GM18508 (cell line): ENCODE results near the gene MYMK.
"Not testable (repeated sequence)": the region's sequence is repeated elsewhere in the genome, so short reads cannot be mapped to it uniquely, and the experiment has no call there.

Source experiments
- ATAC-seq: cut with Tn5 transposase; IDR thresholded peaks from one replicate; pipeline ENCODE4 v1.9.1; 2021; ENCODE audit warnings: moderate number of reproducible peaks; ENCODE audit not compliant: insufficient read depth, unreplicated experiment

MYMK gene

DNA sequence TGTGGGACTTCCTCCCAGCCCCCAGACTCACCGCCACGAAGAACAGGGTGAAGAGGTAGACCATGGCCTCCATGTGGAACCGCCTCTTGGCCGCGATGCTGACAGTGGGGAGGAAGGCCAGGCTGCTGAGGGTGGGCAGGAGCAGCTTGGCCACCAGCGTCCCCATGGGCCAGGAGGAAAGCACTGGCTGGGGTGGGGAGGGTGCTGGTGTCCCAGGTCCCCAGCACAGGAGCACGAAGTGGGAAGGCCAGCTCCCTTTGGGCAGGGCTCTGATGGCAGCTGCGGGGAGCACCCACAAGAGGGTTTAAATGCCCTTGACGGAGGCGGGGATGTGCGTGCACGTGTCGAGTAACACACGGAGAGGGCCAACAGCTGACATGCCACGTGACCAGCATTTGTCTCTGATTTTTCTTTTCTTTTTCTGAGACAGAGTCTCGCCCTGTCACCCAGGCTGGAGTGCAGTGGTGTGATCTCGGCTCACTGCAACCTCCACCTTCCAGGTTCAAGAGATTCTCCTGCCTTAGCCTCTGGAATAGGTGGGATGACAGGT is at the start of gene MYMK:
Gene MYMK (minus strand): TSS at position 281 of the 550 bp plus-strand sequence. CDS start 115 bp downstream, at position 166.
- ATAC-seq, result no peak

DNA sequence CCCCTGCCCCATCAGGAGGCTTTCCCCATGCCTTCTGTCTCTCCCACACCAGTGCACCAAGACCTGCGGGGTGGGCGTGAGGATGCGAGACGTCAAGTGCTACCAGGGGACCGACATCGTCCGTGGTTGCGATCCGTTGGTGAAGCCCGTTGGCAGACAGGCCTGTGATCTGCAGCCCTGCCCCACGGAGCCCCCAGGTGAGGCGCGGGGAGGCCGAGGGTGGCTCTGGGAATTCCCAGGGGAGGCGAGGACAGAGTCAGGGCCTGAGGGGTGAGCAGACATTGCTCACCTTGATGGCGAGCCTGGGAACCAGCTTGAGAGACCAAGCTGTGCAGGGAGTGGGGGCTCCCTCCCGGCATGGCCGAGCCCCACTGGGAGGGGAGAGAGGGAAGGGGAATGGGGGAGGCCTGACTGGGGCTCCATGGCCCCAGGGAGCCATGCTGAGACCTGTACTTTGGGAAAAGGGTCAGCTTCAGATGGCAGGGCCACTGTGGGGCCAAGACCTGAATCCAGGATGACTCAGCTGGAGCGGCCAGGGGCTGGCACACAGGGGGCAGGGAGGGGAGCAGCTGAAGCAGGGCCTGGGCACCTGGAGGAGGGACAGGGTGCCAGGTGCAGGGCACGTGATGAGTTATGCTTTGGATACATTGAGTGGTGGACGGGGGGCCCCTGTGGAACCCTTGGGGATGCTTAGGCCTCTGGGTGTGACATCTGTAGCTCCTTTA is 49.2 kb upstream of the MYMK start:
- ATAC-seq, result no peak

DNA sequence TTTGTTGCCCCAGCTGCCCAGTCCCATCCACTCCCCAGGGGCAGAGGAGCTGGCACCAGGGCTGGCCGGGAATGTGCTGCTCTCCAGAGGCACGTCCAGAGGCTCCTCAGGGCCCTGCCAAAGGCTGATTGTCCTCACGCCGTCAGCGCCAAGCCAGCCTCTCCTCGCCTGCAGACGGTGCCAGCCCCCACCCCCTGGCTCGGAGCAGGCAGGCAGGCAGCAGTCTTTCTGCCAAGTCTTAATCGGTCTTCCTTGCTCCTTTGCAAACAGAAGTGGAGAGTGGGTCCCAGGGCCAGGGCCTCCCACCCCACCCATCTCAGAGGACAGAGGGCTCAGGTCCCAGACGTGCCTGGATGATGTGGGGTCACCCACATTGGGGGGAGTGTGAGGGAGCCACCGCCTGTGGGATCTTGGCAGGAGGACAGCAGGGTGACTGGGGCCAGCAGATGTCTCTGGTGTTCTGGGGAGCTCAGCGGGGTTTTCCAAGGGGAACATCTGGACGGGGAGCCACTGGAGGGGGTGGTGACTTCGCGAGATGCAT is 48.1 kb upstream of the MYMK start:
- ATAC-seq, result no peak

- ATAC-seq, result no peak
These were observed 47.3 kb upstream of the MYMK start for GRCh38 chr9:133571896-133572595.

DNA sequence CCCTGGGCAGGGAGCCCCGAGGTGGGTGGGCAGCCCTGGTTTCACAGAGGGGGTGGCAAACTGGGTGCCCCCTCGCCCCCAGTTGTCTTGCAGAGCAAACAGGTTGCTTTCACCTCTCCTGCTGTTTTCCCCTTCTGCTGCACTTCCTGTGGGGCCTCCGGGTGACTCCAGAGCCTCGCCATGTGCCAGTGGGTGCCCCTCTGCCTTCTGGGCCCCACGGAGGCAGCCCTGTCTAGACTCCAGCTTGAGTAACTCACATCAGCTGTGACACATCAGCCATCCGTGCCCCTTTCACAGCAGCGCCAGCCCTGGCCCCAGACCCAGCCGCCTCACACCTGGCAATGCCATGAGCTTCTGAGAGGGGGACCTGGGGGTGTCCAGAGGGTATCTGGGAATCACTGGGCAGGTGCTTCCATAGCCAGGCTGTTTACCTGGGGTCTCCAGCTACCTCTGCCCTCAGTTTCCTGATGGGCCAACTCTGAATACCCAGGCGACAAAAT is 46.7 kb upstream of the MYMK start:
- ATAC-seq, result no peak

DNA sequence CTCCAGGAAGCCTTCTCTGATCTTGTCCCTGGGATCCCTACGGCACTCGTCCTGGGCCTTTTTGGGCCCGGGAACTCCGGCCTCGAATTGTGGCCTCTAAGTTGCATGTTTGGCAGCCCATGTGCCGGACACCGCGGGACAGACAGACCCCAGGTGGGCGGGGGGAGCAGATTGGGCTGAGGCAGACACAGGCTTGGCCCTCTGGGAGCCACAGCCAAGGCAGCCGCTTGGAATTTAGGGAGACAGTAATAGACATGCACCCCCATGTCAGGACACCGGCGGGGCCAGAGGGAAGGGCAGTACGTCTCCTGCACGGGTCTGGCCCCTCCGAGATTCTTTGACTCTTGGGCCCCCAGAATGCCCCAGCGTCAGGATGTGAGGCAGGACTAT is 45.9 kb upstream of the MYMK start:
- no peak for ATAC-seq

DNA sequence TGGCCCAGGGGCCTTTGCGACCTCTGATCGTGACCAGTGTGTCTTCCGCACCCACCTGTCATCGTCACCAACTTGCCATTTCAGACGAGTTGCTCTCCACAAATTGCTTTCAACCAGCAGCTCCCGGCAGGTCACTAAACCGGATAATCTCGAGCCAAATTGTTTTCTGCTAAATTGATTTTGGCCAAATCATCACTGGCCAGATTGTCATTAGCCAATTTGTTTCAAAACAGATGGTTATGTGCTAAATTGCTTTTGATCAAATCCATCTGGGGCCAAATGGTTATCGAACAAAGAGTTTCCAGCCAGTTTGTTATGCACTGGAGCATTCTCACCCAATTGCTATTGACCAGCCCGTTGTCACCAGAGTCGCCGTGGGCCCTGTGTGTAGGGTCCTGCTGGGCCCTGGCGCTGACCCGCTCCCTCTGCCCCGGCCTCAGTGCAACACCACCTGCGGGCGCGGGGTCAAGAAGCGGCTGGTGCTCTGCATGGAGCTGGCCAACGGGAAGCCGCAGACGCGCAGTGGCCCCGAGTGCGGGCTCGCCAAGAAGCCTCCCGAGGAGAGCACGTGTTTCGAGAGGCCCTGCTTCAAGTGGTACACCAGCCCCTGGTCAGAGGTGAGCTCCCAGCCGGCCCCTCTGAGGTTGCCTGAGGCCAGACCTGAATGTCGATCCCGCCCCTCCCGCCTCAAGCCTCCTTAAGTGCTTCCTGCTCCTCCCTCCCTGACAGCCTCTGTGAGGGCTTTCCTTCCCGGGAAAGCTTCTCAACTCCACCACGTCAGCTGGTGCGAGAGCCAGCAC is 45.3 kb upstream of the MYMK start:
- ATAC-seq, result no peak

DNA sequence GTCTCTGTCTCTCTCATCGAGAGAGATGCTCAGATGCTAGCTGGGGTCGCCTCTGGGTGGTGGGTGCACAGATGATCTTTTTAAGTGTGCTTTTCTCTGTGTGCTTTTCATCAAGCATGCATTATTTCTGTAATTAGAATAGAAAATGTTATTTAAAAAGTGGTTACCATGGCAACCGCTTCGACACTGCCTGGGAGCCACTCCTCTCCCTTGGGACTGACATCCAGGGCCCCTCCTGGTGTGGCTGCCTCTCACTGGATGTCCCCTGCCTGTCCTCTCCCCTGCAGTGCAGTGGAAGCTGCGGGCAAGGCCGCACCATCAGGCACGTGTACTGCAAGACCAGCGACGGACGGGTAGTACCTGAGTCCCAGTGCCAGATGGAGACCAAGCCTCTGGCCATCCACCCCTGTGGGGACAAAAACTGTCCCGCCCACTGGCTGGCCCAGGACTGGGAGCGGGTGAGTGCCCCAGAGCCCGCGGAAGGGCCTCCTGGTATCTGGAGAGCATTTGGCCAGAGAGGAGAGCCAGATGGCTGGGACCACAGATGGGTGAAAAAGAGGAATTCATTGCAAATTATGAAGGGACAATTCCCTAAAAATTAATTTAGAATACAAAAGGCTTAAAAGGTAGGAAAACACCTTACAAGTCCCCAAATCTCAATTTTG is 44.5 kb upstream of the MYMK start:
- ATAC-seq, result no peak

- ATAC-seq, result no peak
These were observed 43.4 kb upstream of the MYMK start for GRCh38 chr9:133568186-133568585.

DNA sequence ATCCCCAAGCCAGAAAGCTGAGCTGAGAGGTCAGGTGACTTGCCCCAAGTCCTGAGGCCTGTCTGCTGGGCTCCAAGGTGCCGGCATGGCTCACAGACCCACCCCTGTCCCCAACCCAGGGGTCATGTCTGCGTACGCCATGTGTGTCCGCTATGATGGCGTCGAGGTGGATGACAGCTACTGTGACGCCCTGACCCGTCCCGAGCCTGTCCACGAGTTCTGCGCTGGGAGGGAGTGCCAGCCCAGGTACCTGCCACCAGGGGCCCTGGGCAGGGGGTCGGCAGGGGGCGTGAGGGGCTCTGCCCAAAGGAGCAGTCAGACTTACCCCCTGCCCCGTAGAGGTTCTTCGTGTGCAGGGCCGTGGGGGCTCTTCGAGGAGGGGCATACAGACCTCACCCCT is 42.1 kb upstream of the MYMK start:
- no peak for ATAC-seq

DNA sequence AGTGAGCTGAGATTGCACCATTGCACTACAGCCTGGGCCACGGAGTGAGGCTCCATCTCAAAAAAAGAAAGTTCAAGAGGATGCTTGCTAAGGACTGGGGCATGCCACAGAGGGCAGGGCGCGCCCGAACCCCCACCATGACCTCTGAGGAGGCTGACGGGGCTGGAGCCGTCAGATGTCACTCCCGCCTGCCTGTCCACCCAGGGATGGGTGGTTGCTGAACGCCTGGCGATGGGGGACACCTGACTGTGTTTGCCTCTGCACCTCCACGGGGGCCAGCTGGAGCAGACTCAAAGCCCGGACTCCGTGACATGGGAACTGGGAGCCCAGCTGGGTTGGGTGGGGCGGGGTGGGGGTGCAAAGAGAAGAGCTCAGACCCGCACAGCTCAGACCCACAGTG is 41.6 kb upstream of the MYMK start:
- no peak for ATAC-seq

DNA sequence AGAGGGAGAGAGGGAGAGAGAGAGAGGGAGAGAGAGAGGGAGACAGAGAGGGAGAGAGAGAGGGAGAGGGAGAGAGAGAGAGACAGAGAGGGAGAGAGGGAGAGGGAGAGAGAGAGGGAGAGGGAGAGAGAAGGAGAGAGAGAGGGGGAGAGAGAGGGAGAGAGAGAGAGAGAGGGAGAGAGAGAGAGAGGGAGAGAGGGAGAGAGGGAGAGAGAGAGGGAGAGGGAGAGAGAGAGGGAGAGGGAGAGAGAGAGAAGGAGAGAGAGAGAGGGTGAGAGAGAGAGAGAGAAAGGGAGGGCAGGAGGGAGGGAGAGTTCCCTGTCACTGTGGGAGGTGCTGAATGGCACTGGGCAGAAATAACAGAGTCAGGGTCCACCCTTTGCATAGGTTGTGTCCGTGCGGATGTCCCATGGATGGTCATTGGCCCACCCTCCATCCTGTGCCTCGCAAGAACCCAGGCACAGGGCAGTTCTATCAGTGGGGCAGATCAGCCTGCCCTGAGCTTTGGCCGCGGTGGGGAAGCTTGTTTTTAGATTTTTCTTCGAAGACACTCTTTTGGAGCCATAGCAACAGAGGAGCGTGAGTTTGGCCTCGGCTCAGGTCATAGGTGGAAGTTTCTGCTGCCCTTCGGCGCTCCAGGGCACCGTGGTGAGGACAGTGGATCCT is 39.8 kb upstream of the MYMK start:
- ATAC-seq, result no peak

- ATAC-seq, result not testable (repeated sequence)
These were observed 39.1 kb upstream of the MYMK start for GRCh38 chr9:133563814-133564213.

DNA sequence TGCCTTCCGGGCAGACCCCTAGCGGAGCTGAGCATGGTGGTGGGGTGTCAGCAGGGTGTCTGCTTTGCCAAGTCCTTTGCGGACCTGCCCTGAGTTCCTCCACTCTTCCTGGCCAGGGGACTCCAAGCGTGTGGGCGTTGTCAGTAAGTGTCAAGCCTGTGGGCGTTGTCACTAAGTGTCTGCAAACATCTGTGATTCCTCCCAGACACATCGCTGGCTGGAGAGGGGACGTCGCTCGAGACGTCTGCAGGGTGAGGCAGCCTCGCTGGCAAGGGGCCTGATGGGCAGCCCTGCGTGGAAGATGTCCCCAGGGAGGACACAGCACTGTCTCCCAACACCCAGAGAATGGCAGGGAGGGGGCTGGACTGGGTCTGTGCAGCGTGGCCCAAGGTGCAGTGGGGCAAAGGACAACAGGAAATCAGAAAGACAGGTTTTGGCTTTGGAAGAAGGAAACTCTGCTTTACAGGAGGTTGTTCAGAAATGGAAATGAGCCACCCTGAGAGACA is 38.6 kb upstream of the MYMK start:
- ATAC-seq, result no peak

DNA sequence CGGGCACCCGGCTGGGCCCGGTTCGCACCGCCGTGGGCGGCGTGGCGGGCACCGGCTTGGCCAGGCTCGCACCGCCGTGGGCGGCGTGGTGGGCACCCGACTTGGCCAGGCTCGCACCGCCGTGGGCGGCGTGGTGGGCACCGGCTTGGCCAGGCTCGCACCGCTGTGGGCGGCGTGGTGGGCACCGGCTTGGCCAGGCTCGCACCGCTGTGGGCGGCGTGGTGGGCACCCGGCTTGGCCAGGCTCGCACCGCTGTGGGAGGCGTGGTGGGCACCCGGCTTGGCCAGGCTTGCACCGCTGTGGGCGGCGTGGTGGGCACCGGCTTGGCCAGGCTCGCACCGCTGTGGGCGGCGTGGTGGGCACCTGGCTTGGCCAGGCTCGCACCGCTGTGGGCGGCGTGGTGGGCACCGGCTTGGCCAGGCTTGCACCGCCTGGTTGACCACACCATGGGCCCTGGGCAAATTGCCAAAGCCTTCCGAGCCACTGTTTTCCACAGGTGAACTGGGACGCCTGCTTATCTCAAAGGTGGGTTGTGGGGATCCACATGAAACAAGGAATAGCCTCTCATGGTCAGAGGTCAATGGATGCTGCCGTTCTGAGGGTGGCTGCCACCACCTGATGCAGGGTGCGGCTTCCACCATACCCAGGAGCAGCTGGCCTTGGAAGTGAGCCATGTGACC is 38.0 kb upstream of the MYMK start:
- no peak for ATAC-seq

DNA sequence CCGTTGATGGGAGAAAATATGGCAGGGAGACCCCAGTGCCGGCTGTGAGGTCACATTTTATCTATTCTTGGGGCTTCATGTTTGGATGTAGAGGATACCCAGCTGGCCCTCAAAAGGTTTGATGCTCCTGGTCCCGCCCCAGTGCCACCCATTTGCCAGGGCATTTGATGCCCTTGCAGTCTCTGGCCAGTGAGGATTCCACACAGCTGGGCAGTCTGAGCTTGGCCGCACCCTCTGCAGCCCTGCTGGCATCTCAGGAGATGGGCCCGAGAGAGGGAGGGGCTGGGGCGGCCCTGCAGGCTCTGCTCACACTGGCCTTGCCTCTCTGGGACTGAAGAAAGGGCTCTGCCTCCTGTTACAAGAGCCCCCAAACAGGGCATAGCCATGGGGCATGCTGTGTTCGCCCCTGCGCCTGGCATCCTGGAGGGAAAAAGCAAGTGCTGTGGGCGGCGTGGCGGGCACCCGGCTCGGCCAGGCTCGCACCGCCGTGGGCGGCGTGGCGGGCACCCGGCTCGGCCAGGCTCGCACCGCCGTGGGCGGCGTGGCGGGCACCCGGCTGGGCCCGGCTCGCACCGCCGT is 37.3 kb upstream of the MYMK start:
- no peak for ATAC-seq

DNA sequence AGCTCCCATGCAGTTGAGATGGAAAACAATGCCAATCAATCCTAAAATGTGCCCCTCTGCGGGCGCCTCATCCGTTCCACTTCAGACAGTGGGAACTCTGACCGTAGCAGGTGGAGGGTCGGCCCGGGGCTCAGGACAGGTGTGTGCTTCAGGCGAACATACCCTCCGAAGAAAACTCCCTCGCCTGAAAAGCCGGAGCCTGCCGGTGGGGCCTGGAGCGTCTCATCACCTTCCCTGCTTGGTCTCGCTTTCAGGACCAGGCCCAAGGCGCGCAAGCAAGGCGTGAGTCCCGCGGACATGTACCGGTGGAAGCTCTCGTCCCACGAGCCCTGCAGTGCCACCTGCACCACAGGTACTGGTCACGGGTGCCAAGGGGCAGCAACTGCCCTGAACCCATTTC is 36.2 kb upstream of the MYMK start:
- ATAC-seq, result no peak

DNA sequence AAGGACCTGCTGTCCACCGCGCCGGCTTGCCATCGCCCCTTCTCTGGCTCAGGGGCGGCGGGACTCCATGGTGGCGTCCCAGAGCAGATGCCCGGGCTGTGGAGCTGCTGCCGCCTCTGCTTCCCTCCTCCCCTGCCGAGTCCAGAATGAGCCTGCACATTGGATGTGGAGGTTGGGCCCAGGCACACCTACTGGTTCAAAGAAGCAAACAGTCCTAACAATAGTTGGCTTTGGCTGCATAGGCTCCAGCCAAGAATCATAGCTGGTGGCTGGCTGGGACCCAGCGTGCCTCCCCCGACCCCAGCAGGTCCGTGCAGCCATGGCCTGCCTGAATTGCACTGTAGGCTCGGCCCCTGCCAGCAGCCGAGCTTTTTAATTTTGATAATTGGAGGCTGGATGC is 35.6 kb upstream of the MYMK start:
- ATAC-seq, result no peak
